Measurements from ENCODE around the gene UCN.

Gene UCN, protein sequence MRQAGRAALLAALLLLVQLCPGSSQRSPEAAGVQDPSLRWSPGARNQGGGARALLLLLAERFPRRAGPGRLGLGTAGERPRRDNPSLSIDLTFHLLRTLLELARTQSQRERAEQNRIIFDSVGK

DNA sequence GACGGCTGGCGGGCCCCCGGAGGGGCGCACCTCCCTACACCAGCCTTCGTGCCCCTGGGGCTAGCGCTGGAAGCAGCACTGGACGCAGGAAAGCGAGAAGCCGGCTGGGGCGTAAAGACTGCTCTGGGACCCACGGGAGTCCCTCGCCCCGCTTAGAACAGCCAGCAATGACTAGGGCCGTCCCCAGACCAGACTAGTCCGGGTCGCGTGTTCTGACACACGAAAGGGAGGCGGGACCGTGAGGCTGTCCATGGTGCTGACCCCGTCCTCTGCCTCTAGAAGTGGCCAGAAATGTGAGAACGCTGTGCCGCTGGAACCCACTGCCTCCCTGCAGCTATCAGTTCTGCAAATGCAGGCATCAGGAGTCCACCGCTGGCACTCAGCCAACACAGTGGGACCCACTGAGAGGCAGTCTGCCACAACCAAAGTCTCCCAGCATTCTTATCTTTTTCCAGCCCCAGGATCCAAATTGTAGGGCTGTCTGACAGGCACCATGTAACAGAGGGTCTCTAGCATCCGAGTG is at the start of gene UCN:
Gene UCN, minus strand, starts transcription at position 87 of the 523 bp plus-strand sequence. CDS start 550 bp downstream, outside the sequence.
- Histone ChIP-seq H3K9me3 (ENCODE audit: low read length) (no peaks in the 10 kb centered on the region), H3K27me3 (ENCODE audit: insufficient read depth, low read length) (no peaks in the 10 kb centered on the region), H3F3A (ENCODE audit: insufficient read depth, low read length) (no peaks in the 10 kb centered on the region), H3K4me2 (ENCODE audit: low read length) (no peak within 1 kb of the TSS), H3K4me3 (ENCODE audit: low read depth, low read length, poor library complexity, severe bottlenecking) (no peak within 1 kb of the TSS), H4K20me1 (ENCODE audit: insufficient read depth, low read length) (no peaks in the 10 kb centered on the region), H3K36me3 (ENCODE audit: insufficient read depth, low read length) (peaks cover 25% of the 10 kb centered on the region), H3K9me2 (ENCODE audit: low read depth, low read length) (no peaks in the 10 kb centered on the region), H3K4me1 (ENCODE audit: insufficient read depth, low read length, severe bottlenecking) (peaks cover under 1% of the 10 kb centered on the region), H2AFZ (ENCODE audit: low read length) (no peak within 1 kb of the TSS), H3K79me2 (ENCODE audit: insufficient read depth, low read length) (no peaks in the 10 kb centered on the region), H3K9ac (ENCODE audit: low read length) (no peak within 1 kb of the TSS), H3K27ac (ENCODE audit: low read depth, low read length, poor library complexity, severe bottlenecking) (no peak within 1 kb of the TSS)
- TF ChIP-seq EZH2 (IDR thresholded peaks at IDR 0.05; ENCODE audit: borderline replicate concordance, low read length): no peak
- TF ChIP-seq, protein P1, sequence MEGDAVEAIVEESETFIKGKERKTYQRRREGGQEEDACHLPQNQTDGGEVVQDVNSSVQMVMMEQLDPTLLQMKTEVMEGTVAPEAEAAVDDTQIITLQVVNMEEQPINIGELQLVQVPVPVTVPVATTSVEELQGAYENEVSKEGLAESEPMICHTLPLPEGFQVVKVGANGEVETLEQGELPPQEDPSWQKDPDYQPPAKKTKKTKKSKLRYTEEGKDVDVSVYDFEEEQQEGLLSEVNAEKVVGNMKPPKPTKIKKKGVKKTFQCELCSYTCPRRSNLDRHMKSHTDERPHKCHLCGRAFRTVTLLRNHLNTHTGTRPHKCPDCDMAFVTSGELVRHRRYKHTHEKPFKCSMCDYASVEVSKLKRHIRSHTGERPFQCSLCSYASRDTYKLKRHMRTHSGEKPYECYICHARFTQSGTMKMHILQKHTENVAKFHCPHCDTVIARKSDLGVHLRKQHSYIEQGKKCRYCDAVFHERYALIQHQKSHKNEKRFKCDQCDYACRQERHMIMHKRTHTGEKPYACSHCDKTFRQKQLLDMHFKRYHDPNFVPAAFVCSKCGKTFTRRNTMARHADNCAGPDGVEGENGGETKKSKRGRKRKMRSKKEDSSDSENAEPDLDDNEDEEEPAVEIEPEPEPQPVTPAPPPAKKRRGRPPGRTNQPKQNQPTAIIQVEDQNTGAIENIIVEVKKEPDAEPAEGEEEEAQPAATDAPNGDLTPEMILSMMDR (IDR thresholded peaks at IDR 0.05; ENCODE audit: low read length): no peak

DNA sequence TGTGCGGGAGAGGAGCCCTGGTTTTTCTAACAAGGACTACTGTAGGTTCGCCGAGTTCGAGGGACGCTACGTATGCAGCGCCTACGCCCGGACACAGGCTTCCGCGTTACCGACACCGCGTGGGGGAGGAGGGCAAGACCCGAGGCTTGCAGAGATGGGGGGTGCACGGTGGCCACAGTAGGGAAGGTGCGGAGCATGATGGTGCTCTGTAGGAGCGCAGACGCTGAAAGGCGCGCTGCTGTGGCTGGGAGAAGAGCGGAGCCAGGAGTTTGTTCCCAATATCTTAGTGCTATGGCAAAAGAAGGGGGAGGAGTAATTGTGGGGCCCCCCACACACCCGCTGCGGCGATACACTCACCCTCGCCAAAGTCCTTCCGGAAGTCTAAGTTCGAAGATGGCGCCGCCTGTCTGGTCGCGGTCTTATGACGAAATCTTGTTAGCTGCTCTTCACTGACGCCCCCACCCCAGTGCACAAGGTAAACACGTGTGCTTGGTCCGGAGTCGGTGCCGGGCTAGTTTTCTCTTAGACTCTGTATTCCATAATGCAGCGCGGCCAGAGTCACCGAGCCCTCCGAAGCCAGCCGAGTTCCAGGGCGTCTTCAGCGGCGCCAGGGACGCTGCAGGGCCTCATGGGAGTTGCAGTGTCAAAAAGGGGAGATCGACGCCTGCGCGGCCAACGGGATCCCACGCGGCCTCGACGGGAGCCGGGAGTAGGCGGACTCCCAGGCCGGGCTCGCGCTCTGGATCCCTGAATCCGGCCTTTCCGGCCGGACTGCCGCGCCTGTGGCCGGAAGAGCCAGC is 48.3 kb upstream of the UCN start, which contains the start of gene GTF3C2:
Gene GTF3C2, minus strand, starts transcription at position 383 of the 800 bp plus-strand sequence. CDS start 13,210 bp downstream, outside the sequence.
- H4K20me1 ChIP-seq (ENCODE audit: insufficient read depth, low read length): no peaks in the 10 kb centered on the region
- peaks cover 7% of the 10 kb centered on the region; the same call in 1 of the 2 replicates for H3K36me3 ChIP-seq (ENCODE audit: insufficient read depth, low read length)
- peak within 1 kb of the TSS; percentile 89 for H3K9ac ChIP-seq (ENCODE audit: low read length)
- peaks cover 56% of the 10 kb centered on the region for H3K79me2 ChIP-seq (ENCODE audit: insufficient read depth, low read length)
- H3K4me3 ChIP-seq (ENCODE audit: low read depth, low read length, poor library complexity, severe bottlenecking): peak within 1 kb of the TSS; percentile 81
- no peaks in the 10 kb centered on the region for H3K27me3 ChIP-seq (ENCODE audit: insufficient read depth, low read length)
- TF ChIP-seq EZH2 (IDR thresholded peaks at IDR 0.05; ENCODE audit: borderline replicate concordance, low read length): no peak
- TF ChIP-seq, protein P1 (IDR thresholded peaks at IDR 0.05; ENCODE audit: low read length): no peak
- peaks cover 45% of the 10 kb centered on the region for H3K4me1 ChIP-seq (ENCODE audit: insufficient read depth, low read length, severe bottlenecking)
- H3K27ac ChIP-seq (ENCODE audit: low read depth, low read length, poor library complexity, severe bottlenecking): peak within 1 kb of the TSS; percentile 75
- no peaks in the 10 kb centered on the region for H3F3A ChIP-seq (ENCODE audit: insufficient read depth, low read length)
- no peak within 1 kb of the TSS for H2AFZ ChIP-seq (ENCODE audit: low read length)
- no peaks in the 10 kb centered on the region for H3K9me3 ChIP-seq (ENCODE audit: low read length)
- no peaks in the 10 kb centered on the region for H3K9me2 ChIP-seq (ENCODE audit: low read depth, low read length)
- H3K4me2 ChIP-seq (ENCODE audit: low read length): peak within 1 kb of the TSS; percentile 76

DNA sequence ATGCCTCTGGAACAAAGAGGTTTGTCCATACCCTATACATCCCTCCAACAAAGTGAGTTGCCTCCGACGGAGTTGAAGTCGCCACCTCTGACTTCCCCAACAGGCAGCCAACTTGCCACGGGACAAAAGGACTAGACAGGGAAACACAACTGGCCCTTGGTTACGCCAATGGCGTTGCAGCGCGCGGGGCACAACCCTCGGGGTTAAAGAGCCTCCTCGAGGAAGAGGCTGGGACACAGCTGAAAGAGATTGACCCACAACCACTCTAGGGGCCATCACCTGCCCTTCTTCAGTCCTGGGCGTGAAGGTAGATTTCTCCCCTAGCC is 47.8 kb upstream of the UCN start:
- H3K9ac ChIP-seq (ENCODE audit: low read length): peak overlapping the region; percentile 89
- no peak for TF ChIP-seq EZH2 (IDR thresholded peaks at IDR 0.05; ENCODE audit: borderline replicate concordance, low read length)
- TF ChIP-seq, protein P1 (IDR thresholded peaks at IDR 0.05; ENCODE audit: low read length): no peak
- no peaks in the 10 kb centered on the region for H4K20me1 ChIP-seq (ENCODE audit: insufficient read depth, low read length)
- H3K9me3 ChIP-seq (ENCODE audit: low read length): no peaks in the 10 kb centered on the region
- H3K4me1 ChIP-seq (ENCODE audit: insufficient read depth, low read length, severe bottlenecking): peaks cover 46% of the 10 kb centered on the region
- peak overlapping the region; percentile 76 for H3K4me2 ChIP-seq (ENCODE audit: low read length)
- H3K27me3 ChIP-seq (ENCODE audit: insufficient read depth, low read length): no peaks in the 10 kb centered on the region
- no peak overlapping the region for H2AFZ ChIP-seq (ENCODE audit: low read length)
- peak overlapping the region; percentile 81 for H3K4me3 ChIP-seq (ENCODE audit: low read depth, low read length, poor library complexity, severe bottlenecking)
- H3K36me3 ChIP-seq (ENCODE audit: insufficient read depth, low read length): peaks cover 7% of the 10 kb centered on the region; the same call in 1 of the 2 replicates
- peaks cover 62% of the 10 kb centered on the region for H3K79me2 ChIP-seq (ENCODE audit: insufficient read depth, low read length)
- H3K9me2 ChIP-seq (ENCODE audit: low read depth, low read length): no peaks in the 10 kb centered on the region
- H3F3A ChIP-seq (ENCODE audit: insufficient read depth, low read length): no peaks in the 10 kb centered on the region
- peak overlapping the region; percentile 75 for H3K27ac ChIP-seq (ENCODE audit: low read depth, low read length, poor library complexity, severe bottlenecking)
